Stimulated activated naive CD4-positive, alpha-beta T cell (primary cell): ENCODE measurements around the gene SMIM38.

Experiments used
- DNase-seq, 6 experiments: peaks; one replicate each; lab custom pipeline; 2025; lab: John Stamatoyannopoulos, UW

SMIM38 gene

GRCh38 chr11:69159150-69159852, 3.6 kb downstream of the SMIM38 start:
- DNase-seq: no peak

GRCh38 chr11:69160296-69161116, 4.8 kb downstream of the SMIM38 start:
- DNase-seq: no peak

- DNase-seq: no peak
These were observed 5.3 kb downstream of the SMIM38 start for GRCh38 chr11:69161117-69161407.

GRCh38 chr11:69162505-69162904, 6.8 kb downstream of the SMIM38 start:
- DNase-seq: no peak

GRCh38 chr11:69163842-69164241, 8.1 kb downstream of the SMIM38 start:
- DNase-seq: no peak

GRCh38 chr11:69164824-69165223, 9.1 kb downstream of the SMIM38 start:
- DNase-seq: no peak

- DNase-seq: no peak
These were observed 10.0 kb downstream of the SMIM38 start for GRCh38 chr11:69165775-69166174.

- no peak for DNase-seq
These were observed 10.7 kb downstream of the SMIM38 start for GRCh38 chr11:69166218-69167115.

- DNase-seq: no peak
These were observed 11.6 kb downstream of the SMIM38 start for GRCh38 chr11:69167130-69167915.

GRCh38 chr11:69167916-69168691, 12.4 kb downstream of the SMIM38 start:
- no peak for DNase-seq

- DNase-seq: no peak
These were observed 13.7 kb downstream of the SMIM38 start for GRCh38 chr11:69169479-69169878.

- no peak for DNase-seq
These were observed 15.0 kb downstream of the SMIM38 start for GRCh38 chr11:69170704-69171103.

GRCh38 chr11:69171476-69172240, 15.9 kb downstream of the SMIM38 start:
- DNase-seq: no peak

GRCh38 chr11:69172674-69173073, 16.9 kb downstream of the SMIM38 start:
- no peak for DNase-seq

GRCh38 chr11:69173331-69173730, 17.6 kb downstream of the SMIM38 start:
- DNase-seq: no peak

GRCh38 chr11:69173925-69174581, 18.3 kb downstream of the SMIM38 start:
- DNase-seq: no peak

- DNase-seq: no peak
These were observed 19.1 kb downstream of the SMIM38 start for GRCh38 chr11:69174841-69175240.

GRCh38 chr11:69178819-69179482, 23.2 kb downstream of the SMIM38 start:
- no peak for DNase-seq

GRCh38 chr11:69180226-69180625, 24.5 kb downstream of the SMIM38 start:
- no peak for DNase-seq
